Suprapubic skin (tissue), 4 donors: ENCODE results near the gene GABARAPL1.

Experiments used
- CTCF ChIP-seq, 2 donors: fragments of 200-600 bp in 1 of 2; fragments of 450-650 bp in 1 of 2; sonication (generic) in 1 of 2; IDR thresholded peaks; one replicate each; pipeline ENCODE4 v1.5.1; 2016 to 2019; ENCODE audit warnings: antibody characterized with exemption in 2 of 2, mild to moderate bottlenecking in 1 of 2, moderate library complexity in 1 of 2
- EP300 ChIP-seq: sonication (generic); formaldehyde crosslinking; IDR thresholded peaks from one replicate; pipeline ENCODE4 v1.6.1; 2017; ENCODE audit warnings: antibody characterized with exemption
- POLR2A ChIP-seq, 2 donors: fragments of 450-650 bp; IDR thresholded peaks; one replicate each; pipeline ENCODE4 v1.6.1; 2017; ENCODE audit warnings: antibody characterized with exemption in 2 of 2, mild to moderate bottlenecking in 2 of 2, moderate library complexity in 2 of 2
- POLR2AphosphoS5 ChIP-seq, 3 donors: sonication (generic); formaldehyde crosslinking; IDR thresholded peaks; one replicate each; pipeline ENCODE4 v1.6.1; 2017; ENCODE audit warnings: antibody characterized with exemption in 3 of 3

GRCh38 chr12:10182354-10183049 is 30.2 kb upstream of the GABARAPL1 start:
- TF ChIP-seq CTCF (IDR thresholded peaks at IDR 0.05) (no peak), POLR2A (IDR thresholded peaks at IDR 0.05) (no peak), POLR2AphosphoS5 (IDR thresholded peaks at IDR 0.05) (no peak), EP300 (no peak)
